Measurements from ENCODE around the gene RGS14.

- TF ChIP-seq CTCF (conservative IDR thresholded peaks at IDR 0.05; ENCODE audit: low read depth in 2 of 2) (no peak), POLR2AphosphoS5 (IDR thresholded peaks at IDR 0.05; ENCODE audit: low read depth) (no peak), EZH2 (IDR thresholded peaks at IDR 0.05; ENCODE audit: low read depth, unreplicated experiment) (no peak), REST (IDR thresholded peaks at IDR 0.05; ENCODE audit: unreplicated experiment) (no peak), STAT1 (IDR thresholded peaks at IDR 0.05; ENCODE audit: unreplicated experiment) (no peak), JUNB (IDR thresholded peaks at IDR 0.05; ENCODE audit: unreplicated experiment) (no peak), ETS1 (IDR thresholded peaks at IDR 0.05) (no peak)
Observed at GRCh38 chr5:177396807-177397206, 39.1 kb downstream of the RGS14 start.

All from GM23338 (cell line).